ENCODE data around the gene ARHGAP29.

Gene ARHGAP29

GRCh38 chr1:94248956-94249688 lies 11.7 kb upstream of the ARHGAP29 start:
- Histone ChIP-seq H3K36me3 (ENCODE audit: control insufficient read depth, insufficient read depth, low read length) (no peaks in the 10 kb centered on the region), H3K27ac (ENCODE audit: insufficient read depth, low read depth, low read length, poor library complexity, severe bottlenecking) (no peak overlapping the region), H3K9me3 (ENCODE audit: control insufficient read depth, low read length) (no peaks in the 10 kb centered on the region), H3K4me3 (ENCODE audit: insufficient read depth, low read depth, low read length) (no peak overlapping the region), H3K4me1 (ENCODE audit: control insufficient read depth, insufficient read depth, low read length) (no peaks in the 10 kb centered on the region), H3K27me3 (ENCODE audit: control insufficient read depth, insufficient read depth, low read length, poor library complexity, severe bottlenecking) (peaks cover 75% of the 10 kb centered on the region)
- WGBS, 2 experiments: 87 to 88% methylated on average over 10 to 11 of the region's 11 CpGs

GRCh38 chr1:94247138-94248094 lies 10.0 kb upstream of the ARHGAP29 start:
- Histone ChIP-seq H3K27ac (ENCODE audit: insufficient read depth, low read depth, low read length, poor library complexity, severe bottlenecking) (no peak overlapping the region), H3K4me1 (ENCODE audit: control insufficient read depth, insufficient read depth, low read length) (no peaks in the 10 kb centered on the region), H3K4me3 (ENCODE audit: insufficient read depth, low read depth, low read length) (peak overlapping the region; percentile 54), H3K9me3 (ENCODE audit: control insufficient read depth, low read length) (no peaks in the 10 kb centered on the region), H3K36me3 (ENCODE audit: control insufficient read depth, insufficient read depth, low read length) (no peaks in the 10 kb centered on the region), H3K27me3 (ENCODE audit: control insufficient read depth, insufficient read depth, low read length, poor library complexity, severe bottlenecking) (peaks cover 71% of the 10 kb centered on the region)
- 0 to 1% methylated on average over 103 of the region's 103 CpGs for WGBS, 2 experiments

DNA sequence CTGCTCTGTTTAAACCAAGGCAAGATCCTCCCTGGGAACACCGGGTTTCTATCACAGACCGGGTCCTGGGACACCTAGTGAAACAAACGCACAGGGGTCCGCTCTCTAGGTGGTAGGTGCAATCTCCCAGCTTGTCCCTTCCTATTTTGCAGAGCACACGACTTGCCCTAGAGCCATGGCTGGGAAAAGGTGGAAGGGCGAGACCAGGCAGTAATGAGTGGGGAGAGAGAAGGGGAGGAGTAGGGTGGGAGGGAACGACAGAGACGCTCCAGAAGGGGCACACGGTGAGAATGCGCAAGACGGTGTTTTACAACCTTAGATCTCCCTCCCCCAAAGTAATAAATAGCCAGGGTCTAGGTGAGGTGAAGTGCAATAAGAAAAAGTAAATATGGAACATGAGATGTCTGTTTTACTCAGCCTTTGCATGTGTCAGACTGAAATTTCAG lies 9.3 kb upstream of the ARHGAP29 start:
- H3K27me3 ChIP-seq (ENCODE audit: control insufficient read depth, insufficient read depth, low read length, poor library complexity, severe bottlenecking): peaks cover 69% of the 10 kb centered on the region
- WGBS, 2 experiments: 7 to 8% methylated on average over 8 to 11 of the region's 11 CpGs
- no peak overlapping the region for H3K27ac ChIP-seq (ENCODE audit: insufficient read depth, low read depth, low read length, poor library complexity, severe bottlenecking)

GRCh38 chr1:94245747-94246438 lies 8.5 kb upstream of the ARHGAP29 start:
- no peak overlapping the region for H3K27ac ChIP-seq (ENCODE audit: insufficient read depth, low read depth, low read length, poor library complexity, severe bottlenecking)
- H3K4me3 ChIP-seq (ENCODE audit: insufficient read depth, low read depth, low read length): no peak overlapping the region
- H3K9me3 ChIP-seq (ENCODE audit: control insufficient read depth, low read length): no peaks in the 10 kb centered on the region
- peaks cover 69% of the 10 kb centered on the region for H3K27me3 ChIP-seq (ENCODE audit: control insufficient read depth, insufficient read depth, low read length, poor library complexity, severe bottlenecking)
- 88 to 89% methylated on average over 4 of the region's 5 CpGs for WGBS, 2 experiments
- no peaks in the 10 kb centered on the region for H3K36me3 ChIP-seq (ENCODE audit: control insufficient read depth, insufficient read depth, low read length)
- H3K4me1 ChIP-seq (ENCODE audit: control insufficient read depth, insufficient read depth, low read length): no peaks in the 10 kb centered on the region

More for the DNA sequence above, 9.3 kb upstream of the ARHGAP29 start:
- H3K4me3 ChIP-seq (ENCODE audit: insufficient read depth, low read depth, low read length): peak overlapping the region; percentile 54
- no peaks in the 10 kb centered on the region for H3K4me1 ChIP-seq (ENCODE audit: control insufficient read depth, insufficient read depth, low read length)
- H3K36me3 ChIP-seq (ENCODE audit: control insufficient read depth, insufficient read depth, low read length): no peaks in the 10 kb centered on the region
- H3K9me3 ChIP-seq (ENCODE audit: control insufficient read depth, low read length): no peaks in the 10 kb centered on the region

DNA sequence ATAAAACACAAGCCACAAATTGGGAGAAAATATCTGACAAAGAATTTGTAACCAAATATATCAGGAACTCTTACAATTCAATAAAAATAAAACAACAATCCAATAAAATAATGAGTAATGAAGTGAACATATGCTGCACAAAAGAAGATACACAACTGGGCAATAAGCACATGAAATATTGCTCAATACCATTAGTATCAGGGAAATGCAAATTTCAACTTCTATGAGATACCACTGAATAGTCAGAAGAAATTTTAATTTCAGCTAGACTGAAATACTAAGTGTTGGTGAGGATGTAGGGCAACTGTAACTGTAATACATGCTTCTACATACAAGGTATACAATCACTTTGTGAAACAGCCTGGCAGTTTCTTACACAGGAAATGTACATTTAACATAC lies 7.4 kb upstream of the ARHGAP29 start:
- H3K4me1 ChIP-seq (ENCODE audit: control insufficient read depth, insufficient read depth, low read length): no peaks in the 10 kb centered on the region
- H3K9me3 ChIP-seq (ENCODE audit: control insufficient read depth, low read length): no peaks in the 10 kb centered on the region
- H3K27me3 ChIP-seq (ENCODE audit: control insufficient read depth, insufficient read depth, low read length, poor library complexity, severe bottlenecking): peaks cover 67% of the 10 kb centered on the region
- H3K27ac ChIP-seq (ENCODE audit: insufficient read depth, low read depth, low read length, poor library complexity, severe bottlenecking): no peak overlapping the region
- H3K36me3 ChIP-seq (ENCODE audit: control insufficient read depth, insufficient read depth, low read length): no peaks in the 10 kb centered on the region
- H3K4me3 ChIP-seq (ENCODE audit: insufficient read depth, low read depth, low read length): no peak overlapping the region

- 71 to 100% methylated on average over 1 to 2 of the region's 2 CpGs for WGBS, 2 experiments
- Histone ChIP-seq H3K36me3 (ENCODE audit: control insufficient read depth, insufficient read depth, low read length) (no peaks in the 10 kb centered on the region), H3K4me3 (ENCODE audit: insufficient read depth, low read depth, low read length) (no peak overlapping the region), H3K9me3 (ENCODE audit: control insufficient read depth, low read length) (no peaks in the 10 kb centered on the region), H3K27ac (ENCODE audit: insufficient read depth, low read depth, low read length, poor library complexity, severe bottlenecking) (no peak overlapping the region), H3K4me1 (ENCODE audit: control insufficient read depth, insufficient read depth, low read length) (no peaks in the 10 kb centered on the region), H3K27me3 (ENCODE audit: control insufficient read depth, insufficient read depth, low read length, poor library complexity, severe bottlenecking) (peaks cover 67% of the 10 kb centered on the region)
Measured at GRCh38 chr1:94243665-94244064, 6.3 kb upstream of the ARHGAP29 start.

- Histone ChIP-seq H3K4me1 (ENCODE audit: control insufficient read depth, insufficient read depth, low read length) (no peaks in the 10 kb centered on the region), H3K27me3 (ENCODE audit: control insufficient read depth, insufficient read depth, low read length, poor library complexity, severe bottlenecking) (peaks cover 64% of the 10 kb centered on the region), H3K36me3 (ENCODE audit: control insufficient read depth, insufficient read depth, low read length) (no peaks in the 10 kb centered on the region), H3K9me3 (ENCODE audit: control insufficient read depth, low read length) (no peaks in the 10 kb centered on the region), H3K4me3 (ENCODE audit: insufficient read depth, low read depth, low read length) (no peak overlapping the region), H3K27ac (ENCODE audit: insufficient read depth, low read depth, low read length, poor library complexity, severe bottlenecking) (no peak overlapping the region)
Measured at GRCh38 chr1:94240822-94241221, 3.4 kb upstream of the ARHGAP29 start.

DNA sequence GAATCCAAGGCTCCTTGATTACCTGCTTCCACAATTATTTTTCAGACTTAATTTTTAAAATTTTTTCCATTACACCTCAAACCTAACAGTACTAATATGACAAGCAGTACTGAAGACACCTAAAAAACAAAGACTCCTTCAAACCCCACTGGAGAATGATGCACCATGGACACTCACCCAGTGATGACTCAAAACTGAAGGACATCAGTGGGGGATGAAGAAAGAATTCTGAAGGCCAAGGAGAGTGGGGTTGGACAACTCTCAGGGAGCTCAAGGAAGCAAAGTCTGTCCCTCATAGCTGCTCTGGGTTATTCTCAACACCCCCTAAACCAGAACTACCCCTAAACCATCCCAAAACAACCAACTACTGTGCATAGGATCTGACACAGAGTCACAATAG lies 2.4 kb upstream of the ARHGAP29 start:
- Histone ChIP-seq H3K4me1 (ENCODE audit: control insufficient read depth, insufficient read depth, low read length) (no peaks in the 10 kb centered on the region), H3K4me3 (ENCODE audit: insufficient read depth, low read depth, low read length) (no peak overlapping the region), H3K36me3 (ENCODE audit: control insufficient read depth, insufficient read depth, low read length) (no peaks in the 10 kb centered on the region), H3K27me3 (ENCODE audit: control insufficient read depth, insufficient read depth, low read length, poor library complexity, severe bottlenecking) (peaks cover 64% of the 10 kb centered on the region), H3K27ac (ENCODE audit: insufficient read depth, low read depth, low read length, poor library complexity, severe bottlenecking) (no peak overlapping the region), H3K9me3 (ENCODE audit: control insufficient read depth, low read length) (no peaks in the 10 kb centered on the region)

- Histone ChIP-seq H3K4me1 (ENCODE audit: control insufficient read depth, insufficient read depth, low read length) (no peaks in the 10 kb centered on the region), H3K4me3 (ENCODE audit: insufficient read depth, low read depth, low read length) (no peak overlapping the region), H3K27me3 (ENCODE audit: control insufficient read depth, insufficient read depth, low read length, poor library complexity, severe bottlenecking) (peaks cover 64% of the 10 kb centered on the region), H3K36me3 (ENCODE audit: control insufficient read depth, insufficient read depth, low read length) (no peaks in the 10 kb centered on the region), H3K9me3 (ENCODE audit: control insufficient read depth, low read length) (no peaks in the 10 kb centered on the region), H3K27ac (ENCODE audit: insufficient read depth, low read depth, low read length, poor library complexity, severe bottlenecking) (no peak overlapping the region)
- WGBS, 2 experiments: 78 to 87% methylated on average over 3 of the region's 3 CpGs
Measured at GRCh38 chr1:94239051-94239450, 1.7 kb upstream of the ARHGAP29 start.
